ENCODE data around the gene IL21.

DNA sequence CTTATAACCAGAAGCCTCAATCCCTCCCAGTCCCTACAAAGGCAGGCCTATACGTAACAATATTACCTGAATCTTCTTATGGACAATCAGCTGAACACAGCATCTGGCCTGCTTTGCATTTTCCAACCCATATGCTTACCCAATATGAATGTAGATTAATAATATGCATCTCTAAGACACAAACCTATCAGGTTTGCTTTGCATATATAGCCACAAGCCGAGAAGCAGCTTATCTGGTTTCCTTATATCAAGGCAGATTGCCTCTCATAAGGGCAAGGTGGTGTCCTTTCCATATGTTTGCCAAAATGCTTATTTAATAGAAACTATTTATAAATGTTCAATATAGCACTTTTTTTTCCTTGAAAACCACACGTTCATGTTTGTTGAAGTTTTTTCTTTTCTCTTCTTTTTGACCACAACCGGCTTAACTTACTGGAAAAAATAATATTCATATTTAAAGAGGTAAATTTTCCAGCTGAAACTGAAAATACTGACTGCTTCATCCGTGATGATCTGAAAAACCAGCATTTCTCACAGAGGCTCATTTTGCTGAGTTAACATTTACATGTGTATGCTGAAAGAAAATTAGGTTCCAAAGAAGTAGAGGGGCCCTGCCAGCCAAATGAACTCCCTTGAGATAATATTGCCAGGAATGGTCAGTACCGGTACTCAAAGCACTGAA, 3.8 kb downstream of the IL21 start:
- TF ChIP-seq CTCF (IDR thresholded peaks at IDR 0.05) (no peak), POLR2AphosphoS5 (IDR thresholded peaks at IDR 0.05; ENCODE audit: low read depth, low read length) (no peak), REST (IDR thresholded peaks at IDR 0.05; ENCODE audit: insufficient read depth in 1 of 2, low read depth in 2 of 2, low read length in 1 of 2) (no peak)
